ENCODE results near the gene ZNF3.

ZNF3 gene

GRCh38 chr7:100093925-100094486 is 12.5 kb upstream of the ZNF3 start:
- TF ChIP-seq, protein P1, sequence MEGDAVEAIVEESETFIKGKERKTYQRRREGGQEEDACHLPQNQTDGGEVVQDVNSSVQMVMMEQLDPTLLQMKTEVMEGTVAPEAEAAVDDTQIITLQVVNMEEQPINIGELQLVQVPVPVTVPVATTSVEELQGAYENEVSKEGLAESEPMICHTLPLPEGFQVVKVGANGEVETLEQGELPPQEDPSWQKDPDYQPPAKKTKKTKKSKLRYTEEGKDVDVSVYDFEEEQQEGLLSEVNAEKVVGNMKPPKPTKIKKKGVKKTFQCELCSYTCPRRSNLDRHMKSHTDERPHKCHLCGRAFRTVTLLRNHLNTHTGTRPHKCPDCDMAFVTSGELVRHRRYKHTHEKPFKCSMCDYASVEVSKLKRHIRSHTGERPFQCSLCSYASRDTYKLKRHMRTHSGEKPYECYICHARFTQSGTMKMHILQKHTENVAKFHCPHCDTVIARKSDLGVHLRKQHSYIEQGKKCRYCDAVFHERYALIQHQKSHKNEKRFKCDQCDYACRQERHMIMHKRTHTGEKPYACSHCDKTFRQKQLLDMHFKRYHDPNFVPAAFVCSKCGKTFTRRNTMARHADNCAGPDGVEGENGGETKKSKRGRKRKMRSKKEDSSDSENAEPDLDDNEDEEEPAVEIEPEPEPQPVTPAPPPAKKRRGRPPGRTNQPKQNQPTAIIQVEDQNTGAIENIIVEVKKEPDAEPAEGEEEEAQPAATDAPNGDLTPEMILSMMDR (IDR thresholded peaks at IDR 0.05; ENCODE audit: low read depth, low read length, missing control alignments): no peak
- H3K4me3 ChIP-seq (ENCODE audit: low read depth, low read length): no peak overlapping the region
- no peak for DNase-seq (ENCODE audit: low read depth)

GRCh38 chr7:100093498-100093897 is 12.0 kb upstream of the ZNF3 start:
- TF ChIP-seq, protein P1 (IDR thresholded peaks at IDR 0.05; ENCODE audit: low read depth, low read length, missing control alignments): no peak
- H3K4me3 ChIP-seq (ENCODE audit: low read depth, low read length): no peak overlapping the region
- no peak for DNase-seq (ENCODE audit: low read depth)

GRCh38 chr7:100093054-100093453 is 11.5 kb upstream of the ZNF3 start:
- DNase-seq (ENCODE audit: low read depth): no peak
- TF ChIP-seq, protein P1 (IDR thresholded peaks at IDR 0.05; ENCODE audit: low read depth, low read length, missing control alignments): no peak
- H3K4me3 ChIP-seq (ENCODE audit: low read depth, low read length): no peak overlapping the region

GRCh38 chr7:100091411-100092181 is 10.1 kb upstream of the ZNF3 start:
- H3K4me3 ChIP-seq (ENCODE audit: low read depth, low read length): no peak overlapping the region
- TF ChIP-seq, protein P1 (IDR thresholded peaks at IDR 0.05; ENCODE audit: low read depth, low read length, missing control alignments): no peak
- DNase-seq (ENCODE audit: low read depth): no peak

DNA sequence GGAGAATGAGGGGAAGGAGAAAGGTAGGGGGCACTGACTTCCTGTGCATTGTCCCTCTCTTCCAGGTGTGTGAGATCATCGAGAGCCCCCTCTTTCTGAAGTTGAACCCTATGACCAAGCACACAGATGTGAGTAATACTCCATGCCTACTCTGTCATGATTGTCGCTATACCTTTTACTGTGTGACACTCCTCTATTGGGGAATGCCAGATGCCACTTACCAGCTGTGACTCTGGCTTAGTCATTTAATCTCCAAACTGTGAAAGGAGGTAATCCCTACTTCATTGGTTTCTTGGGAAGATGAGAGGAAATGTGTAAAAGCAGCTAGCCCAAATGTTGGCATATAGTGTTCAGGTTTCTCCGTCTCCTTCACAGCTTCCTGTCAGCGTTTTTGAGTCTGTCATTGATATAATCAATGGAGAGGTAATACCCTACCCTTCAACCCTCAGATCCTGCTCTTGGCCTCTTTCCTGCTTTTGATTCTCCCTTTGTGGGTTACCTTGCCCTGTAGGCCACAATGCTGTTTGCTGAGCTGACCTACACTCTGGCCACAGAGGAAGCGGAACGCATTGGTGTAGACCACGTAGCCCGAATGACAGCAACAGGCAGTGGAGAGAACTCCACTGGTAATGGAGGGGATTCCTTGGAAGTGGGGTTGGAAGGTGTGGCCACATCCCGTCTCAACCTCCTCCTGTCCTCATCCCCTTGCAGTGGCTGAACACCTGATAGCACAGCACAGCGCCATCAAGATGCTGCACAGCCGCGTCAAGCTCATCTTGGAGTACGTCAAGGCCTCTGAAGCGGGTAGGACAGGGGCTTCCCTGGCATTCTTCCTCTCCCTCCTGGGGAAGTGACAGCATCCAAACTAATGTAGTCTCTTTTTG is 9.2 kb upstream of the ZNF3 start:
- TF ChIP-seq, protein P1 (IDR thresholded peaks at IDR 0.05; ENCODE audit: low read depth, low read length, missing control alignments): no peak
- DNase-seq (ENCODE audit: low read depth): no peak
- H3K4me3 ChIP-seq (ENCODE audit: low read depth, low read length): no peak overlapping the region

DNA sequence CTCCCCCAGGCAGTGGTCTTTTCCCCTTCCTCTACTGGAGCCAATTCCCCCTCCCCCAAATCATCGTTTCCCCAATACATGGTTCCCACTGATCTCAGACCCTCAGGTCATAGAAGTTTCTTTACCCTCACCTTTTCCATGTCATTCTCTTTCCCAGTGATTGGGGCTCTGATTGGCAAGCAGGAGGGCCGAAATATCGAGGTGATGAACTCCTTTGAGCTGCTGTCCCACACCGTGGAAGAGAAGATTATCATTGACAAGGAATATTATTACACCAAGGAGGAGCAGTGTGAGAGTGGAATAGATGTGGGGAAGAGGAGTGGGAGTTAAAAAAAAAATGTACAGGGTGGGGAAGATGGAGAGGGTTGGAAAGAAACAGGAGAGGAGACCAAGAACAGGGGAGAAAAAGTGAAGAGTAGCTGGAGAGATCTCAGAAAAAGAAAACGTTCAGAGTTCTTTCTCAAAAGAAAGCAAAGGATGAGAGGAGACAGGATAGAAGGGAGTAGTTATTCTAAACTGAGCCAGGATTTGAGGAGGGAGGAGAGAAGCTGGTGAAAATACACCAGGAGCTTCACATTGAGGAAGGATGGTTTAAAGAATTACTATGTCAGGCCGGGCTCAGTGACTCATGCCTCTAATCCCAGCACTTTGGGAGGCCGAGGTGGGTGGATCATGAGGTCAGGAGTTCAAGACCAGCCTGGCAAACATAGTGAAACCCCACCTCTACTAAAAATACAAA is 8.1 kb upstream of the ZNF3 start:
- TF ChIP-seq, protein P1 (IDR thresholded peaks at IDR 0.05; ENCODE audit: low read depth, low read length, missing control alignments): no peak
- H3K4me3 ChIP-seq (ENCODE audit: low read depth, low read length): peak overlapping the region; percentile 95
- no peak for DNase-seq (ENCODE audit: low read depth)
